ENCODE data around the gene SBF2. TPM values are rescaled to one million over a fixed set of nuclear protein-coding genes. Genes with fewer than 3 reads are reported as not detected.
"Not testable (repeated sequence)": the region's sequence is repeated elsewhere in the genome, so short reads cannot be mapped to it uniquely, and the experiment has no call there.

SBF2 gene
- total RNA-seq, 1 experiment from 2014 or later, result 30.2 TPM

DNA sequence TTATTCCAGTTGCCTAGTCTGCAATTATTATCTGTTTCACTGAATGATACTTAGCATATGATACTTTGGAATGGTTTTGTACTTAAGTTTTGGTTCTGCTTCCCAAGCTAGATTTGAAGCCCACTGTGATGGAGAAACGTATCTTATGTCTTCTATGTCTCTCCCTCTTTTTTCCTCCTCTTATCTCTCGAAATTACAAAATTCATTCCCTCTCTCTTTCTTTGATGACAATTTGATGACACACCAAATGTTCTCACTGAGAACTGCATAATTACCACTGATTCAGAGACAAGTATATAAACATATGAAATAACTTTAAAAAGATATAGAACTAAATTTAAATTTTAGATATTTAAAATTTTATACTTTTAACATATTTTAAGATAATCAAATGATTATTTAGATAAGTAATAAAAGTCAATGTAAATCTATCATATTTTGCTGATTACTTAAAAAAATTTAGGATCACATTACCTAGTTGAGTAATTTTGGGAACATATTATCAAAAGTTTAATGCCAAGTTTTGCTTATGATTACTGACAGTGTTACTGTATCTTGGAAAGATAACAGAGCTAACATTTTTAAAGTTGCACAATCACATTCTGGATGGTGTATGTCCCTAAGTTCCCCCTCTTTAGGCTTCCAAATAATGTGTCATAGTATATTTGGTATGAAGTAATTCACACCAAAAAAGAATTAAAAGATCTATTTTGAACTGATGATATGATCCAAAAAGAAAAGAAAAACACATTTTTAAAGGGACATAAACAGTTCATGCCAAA, 255.3 kb downstream of the SBF2 start:
- Histone ChIP-seq H3K18ac (ENCODE audit: insufficient read length, low read depth, low read length) (no peak overlapping the region), H3K56ac (ENCODE audit: insufficient read length, low read depth, low read length) (no peak overlapping the region), H2BK15ac (ENCODE audit: low read depth, low read length) (no peak overlapping the region), H4K8ac (replicated peaks; ENCODE audit: insufficient read length, low read depth, low read length) (no peak overlapping the region), H3K79me2 (ENCODE audit: insufficient read depth, low read length) (no peaks in the 10 kb centered on the region), H3K79me1 (ENCODE audit: insufficient read depth, low read depth, low read length, poor library complexity, severe bottlenecking) (no peaks in the 10 kb centered on the region), H3K27ac (ENCODE audit: insufficient read length, low read depth, low read length) (no peak overlapping the region), H4K91ac (ENCODE audit: insufficient read length, low read depth, low read length) (no peak overlapping the region), H4K5ac (ENCODE audit: insufficient read length, low read depth, low read length) (no peak overlapping the region), H3K9ac (ENCODE audit: extremely low read depth, insufficient read length, low read length) (no peak overlapping the region), H3K4me1 (ENCODE audit: insufficient read depth, low read length) (no peaks in the 10 kb centered on the region; the same call in 1 of the 2 replicates), H3T11ph (ENCODE audit: low read length) (no peak overlapping the region), H2BK12ac (ENCODE audit: insufficient read length, low read depth, low read length) (no peak overlapping the region), H3K4me2 (ENCODE audit: insufficient read depth, insufficient read length, low read length) (no peak overlapping the region), H4K20me1 (ENCODE audit: control insufficient read depth, insufficient read depth, insufficient read length) (no peaks in the 10 kb centered on the region), H2BK5ac (ENCODE audit: insufficient read length, low read length) (no peak overlapping the region), H3K23me2 (ENCODE audit: insufficient read length, low read depth, low read length, poor library complexity, severe bottlenecking) (no peaks in the 10 kb centered on the region), H3K9me3 (ENCODE audit: control insufficient read depth, low read depth, low read length) (no peaks in the 10 kb centered on the region), H2BK20ac (ENCODE audit: low read depth, low read length, poor library complexity, severe bottlenecking) (no peak overlapping the region), H2AFZ (ENCODE audit: low read length) (no peak overlapping the region), H2AK5ac (ENCODE audit: insufficient read length, low read length) (no peak overlapping the region), H2BK120ac (ENCODE audit: low read depth, low read length, poor library complexity, severe bottlenecking) (no peak overlapping the region), H3K23ac (ENCODE audit: insufficient read length, low read depth, low read length) (no peak overlapping the region), H3K27me3 (ENCODE audit: insufficient read depth, low read length) (no peaks in the 10 kb centered on the region), H3K4ac (ENCODE audit: low read depth, low read length) (no peak overlapping the region), H3K14ac (ENCODE audit: insufficient read depth, low read length) (no peak overlapping the region)
- TF ChIP-seq, protein P1, sequence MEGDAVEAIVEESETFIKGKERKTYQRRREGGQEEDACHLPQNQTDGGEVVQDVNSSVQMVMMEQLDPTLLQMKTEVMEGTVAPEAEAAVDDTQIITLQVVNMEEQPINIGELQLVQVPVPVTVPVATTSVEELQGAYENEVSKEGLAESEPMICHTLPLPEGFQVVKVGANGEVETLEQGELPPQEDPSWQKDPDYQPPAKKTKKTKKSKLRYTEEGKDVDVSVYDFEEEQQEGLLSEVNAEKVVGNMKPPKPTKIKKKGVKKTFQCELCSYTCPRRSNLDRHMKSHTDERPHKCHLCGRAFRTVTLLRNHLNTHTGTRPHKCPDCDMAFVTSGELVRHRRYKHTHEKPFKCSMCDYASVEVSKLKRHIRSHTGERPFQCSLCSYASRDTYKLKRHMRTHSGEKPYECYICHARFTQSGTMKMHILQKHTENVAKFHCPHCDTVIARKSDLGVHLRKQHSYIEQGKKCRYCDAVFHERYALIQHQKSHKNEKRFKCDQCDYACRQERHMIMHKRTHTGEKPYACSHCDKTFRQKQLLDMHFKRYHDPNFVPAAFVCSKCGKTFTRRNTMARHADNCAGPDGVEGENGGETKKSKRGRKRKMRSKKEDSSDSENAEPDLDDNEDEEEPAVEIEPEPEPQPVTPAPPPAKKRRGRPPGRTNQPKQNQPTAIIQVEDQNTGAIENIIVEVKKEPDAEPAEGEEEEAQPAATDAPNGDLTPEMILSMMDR (conservative IDR thresholded peaks at IDR 0.05), result no peak
- 100% methylated on average over 1 of the region's 2 CpGs for WGBS (ENCODE audit: extremely low coverage, insufficient read length, low lambda C conversion rate)
- Mint-ChIP-seq H3K36me3 (ENCODE audit: insufficient read depth in 1 of 3, low read depth in 3 of 3) (peaks cover 4 to 15% (median 5%) of the 10 kb centered on the region in 3 experiments; a peak in 6 of 7 replicates), H3K27ac (no peak overlapping the region; a peak in 1 of 7 replicates), H3K4me3 (no peak overlapping the region), H3K9me3 (peaks cover 1 to 8% of the 10 kb centered on the region in 2 experiments; a peak in 4 of 5 replicates), H3K27me3 (ENCODE audit: low read depth) (no peaks in the 10 kb centered on the region), H3K4me1 (peaks cover 0 to 2% of the 10 kb centered on the region in 2 experiments; a peak in 1 of 4 replicates)
- no peak for DNase-seq

DNA sequence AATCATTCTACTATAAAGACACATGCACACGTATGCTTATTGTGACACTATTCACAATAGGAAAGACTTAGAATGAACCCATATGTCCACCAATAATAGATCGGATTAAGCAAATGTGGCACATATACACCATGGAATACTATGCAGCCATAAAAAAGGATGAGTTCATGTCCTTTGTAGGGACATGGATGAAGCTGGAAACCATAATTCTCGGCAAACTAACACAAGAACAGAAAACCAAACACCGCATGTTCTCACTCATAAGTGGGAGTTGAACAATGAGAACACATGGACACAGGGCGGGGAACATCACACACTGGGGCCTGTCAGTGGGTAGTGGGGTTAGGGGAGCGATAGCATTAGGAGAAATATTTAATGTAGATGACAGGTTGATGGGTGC, 258.1 kb downstream of the SBF2 start:
- H3K27ac Mint-ChIP-seq; H3K14ac ChIP-seq (ENCODE audit: insufficient read depth, low read length); H2BK120ac ChIP-seq (ENCODE audit: low read depth, low read length, poor library complexity, severe bottlenecking); H3K18ac ChIP-seq (ENCODE audit: insufficient read length, low read depth, low read length); H2BK12ac ChIP-seq (ENCODE audit: insufficient read length, low read depth, low read length); H3K36me3 Mint-ChIP-seq (ENCODE audit: insufficient read depth in 1 of 3, low read depth in 3 of 3); DNase-seq; H3K4me1 ChIP-seq (ENCODE audit: insufficient read depth, low read length); H3K23me2 ChIP-seq (ENCODE audit: insufficient read length, low read depth, low read length, poor library complexity, severe bottlenecking); H3K4ac ChIP-seq (ENCODE audit: low read depth, low read length); H2AK5ac ChIP-seq (ENCODE audit: insufficient read length, low read length); H3K4me3 Mint-ChIP-seq; H3K23ac ChIP-seq (ENCODE audit: insufficient read length, low read depth, low read length); H4K91ac ChIP-seq (ENCODE audit: insufficient read length, low read depth, low read length); H2AFZ ChIP-seq (ENCODE audit: low read length); H3K9ac ChIP-seq (ENCODE audit: extremely low read depth, insufficient read length, low read length); H4K20me1 ChIP-seq (ENCODE audit: control insufficient read depth, insufficient read depth, insufficient read length); H3K27me3 Mint-ChIP-seq (ENCODE audit: low read depth); H2BK20ac ChIP-seq (ENCODE audit: low read depth, low read length, poor library complexity, severe bottlenecking); H3K79me2 ChIP-seq (ENCODE audit: insufficient read depth, low read length); H3K56ac ChIP-seq (ENCODE audit: insufficient read length, low read depth, low read length); H2BK15ac ChIP-seq (ENCODE audit: low read depth, low read length); H3K27me3 ChIP-seq (ENCODE audit: insufficient read depth, low read length); H4K5ac ChIP-seq (ENCODE audit: insufficient read length, low read depth, low read length); H3K9me3 ChIP-seq (ENCODE audit: control insufficient read depth, low read depth, low read length); H3T11ph ChIP-seq (ENCODE audit: low read length); H2BK5ac ChIP-seq (ENCODE audit: insufficient read length, low read length); H4K8ac ChIP-seq (replicated peaks; ENCODE audit: insufficient read length, low read depth, low read length); H3K27ac ChIP-seq (ENCODE audit: insufficient read length, low read depth, low read length); H3K4me2 ChIP-seq (ENCODE audit: insufficient read depth, insufficient read length, low read length); H3K4me1 Mint-ChIP-seq; H3K79me1 ChIP-seq (ENCODE audit: insufficient read depth, low read depth, low read length, poor library complexity, severe bottlenecking); H3K9me3 Mint-ChIP-seq: not testable (repeated sequence)
- WGBS (ENCODE audit: extremely low coverage, insufficient read length, low lambda C conversion rate), result no CpG with 5 or more reads among the region's 6 CpGs

Data from H9 (cell line).